ENCODE data around the gene CHST2.

The CHST2 gene

GRCh38 chr3:143166376-143166775 is 46.8 kb downstream of the CHST2 start:
- DNase-seq (ENCODE audit: low spot score): no peak

GRCh38 chr3:143167969-143168854 is 48.6 kb downstream of the CHST2 start:
- DNase-seq (ENCODE audit: low spot score): no peak

GRCh38 chr3:143168855-143169192 is 49.3 kb downstream of the CHST2 start:
- DNase-seq (ENCODE audit: low spot score): no peak

DNA sequence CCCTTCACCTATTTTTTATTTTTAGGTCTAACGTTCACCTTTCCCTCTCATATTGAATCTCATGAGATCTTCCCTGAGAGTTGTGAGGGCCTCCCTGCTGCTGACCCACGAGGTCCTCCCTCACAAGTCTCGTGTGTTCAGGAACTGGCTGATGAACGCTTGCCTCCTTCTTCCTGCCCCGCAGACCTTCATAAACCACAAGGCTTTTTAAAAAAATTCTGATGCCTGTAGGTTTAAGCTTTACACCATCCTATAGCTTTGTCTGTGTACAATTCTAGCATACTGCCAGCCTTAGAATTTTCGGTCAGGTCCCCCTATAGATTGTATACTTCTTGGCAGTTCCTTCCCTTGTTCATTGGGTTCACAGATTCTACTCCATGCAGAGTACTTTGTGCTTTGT is 50.5 kb downstream of the CHST2 start:
- no peak for DNase-seq (ENCODE audit: low spot score)

DNA sequence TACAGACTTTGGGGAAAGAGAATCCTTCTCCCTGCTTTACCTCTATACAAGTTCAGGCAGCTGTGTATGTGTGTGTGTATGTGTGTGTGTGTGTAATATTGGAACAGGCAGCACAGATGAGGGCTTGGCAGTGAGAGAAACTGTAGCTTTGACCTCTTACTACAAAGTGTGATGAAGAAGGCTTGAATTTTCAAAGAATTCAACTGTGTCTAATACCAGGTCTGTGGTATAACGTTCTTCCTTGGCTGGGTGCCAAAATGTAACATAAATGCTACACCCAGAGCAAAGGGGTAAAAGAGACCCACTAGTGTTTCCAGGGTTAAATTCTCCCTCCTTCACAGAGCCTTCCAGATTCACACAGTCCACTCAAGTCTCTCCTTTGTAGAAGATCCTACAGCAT is 51.1 kb downstream of the CHST2 start:
- no peak for DNase-seq (ENCODE audit: low spot score)

DNA sequence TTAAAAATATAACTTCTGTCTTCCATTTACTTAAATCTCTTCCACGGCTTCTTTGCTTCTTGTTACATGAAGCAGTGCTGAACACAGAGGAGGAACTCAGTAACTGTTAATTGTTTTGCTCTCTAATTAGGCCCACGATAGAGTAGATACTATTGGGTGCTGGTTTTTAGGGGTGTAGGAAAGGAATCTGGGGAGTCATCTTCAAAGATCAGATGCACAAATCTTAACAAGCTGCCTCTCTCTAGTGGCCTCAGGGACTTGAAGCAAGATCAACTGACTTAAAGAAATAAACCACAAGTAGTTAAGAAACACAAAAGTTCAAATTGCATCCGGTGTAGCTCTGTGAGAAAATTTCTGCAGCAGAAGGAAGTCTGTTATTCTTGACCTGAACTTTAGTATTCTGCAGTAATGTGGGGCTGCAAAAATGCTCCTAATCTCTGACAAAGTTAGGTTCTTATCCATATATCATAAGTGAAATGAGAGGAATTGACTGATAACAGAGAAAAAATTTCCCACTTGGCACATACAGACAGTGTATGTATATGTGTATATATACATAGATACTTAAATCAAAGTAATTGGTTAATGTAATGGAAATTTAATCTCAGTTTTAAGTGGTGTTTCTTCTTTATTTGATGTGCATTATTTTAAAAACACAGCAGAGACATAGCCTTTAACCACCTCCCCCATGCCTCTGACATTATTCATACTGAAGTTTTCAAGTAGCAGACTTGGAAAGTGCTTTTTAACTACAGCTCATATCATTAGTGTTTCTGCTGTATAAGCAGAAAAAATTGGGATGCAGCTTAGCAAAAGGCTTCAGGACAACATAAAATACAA is 51.8 kb downstream of the CHST2 start:
- peak; percentile 53 for DNase-seq (ENCODE audit: low spot score)

GRCh38 chr3:143172062-143172794 is 52.7 kb downstream of the CHST2 start:
- no peak for DNase-seq (ENCODE audit: low spot score)

GRCh38 chr3:143172795-143173145 is 53.2 kb downstream of the CHST2 start:
- DNase-seq (ENCODE audit: low spot score): no peak

GRCh38 chr3:143173242-143173641 is 53.7 kb downstream of the CHST2 start:
- DNase-seq (ENCODE audit: low spot score): no peak

Data from activated CD4-positive, alpha-beta T cell treated with anti-CD3 and anti-CD28 coated beads, Interleukin-2, Interleukin-4, amounts not matched to agents 100 ng/mL and 50 ng/mL, durations not matched to agents 16 hours and 8 hours (primary cell).